ENCODE data around the gene AP2A1. TPM values are rescaled to one million over a fixed set of nuclear protein-coding genes. Genes with fewer than 3 reads are reported as not detected.

Gene AP2A1
- total and polyA plus RNA-seq, 2 donors (not counting 3 experiments of a cell fraction or from before 2014, with no cell fraction given): 108 to 113 TPM

GRCh38 chr19:49799798-49800376, 33.1 kb downstream of the AP2A1 start:
- TF ChIP-seq GATA2 (IDR thresholded peaks at IDR 0.05; ENCODE audit: insufficient read depth, insufficient read length, low read depth, low read length) (no peak), CTCF (IDR thresholded peaks at IDR 0.05; ENCODE audit: extremely low read depth in 1 of 2, insufficient read depth in 1 of 2, low read depth in 1 of 2, low read length in 2 of 2) (peak; percentile 16 to 30)
- no peak for DNase-seq (ENCODE audit: low read depth, low spot score)
- dilution Hi-C loops (cut with MboI; ENCODE audit: extremely low pct_ligation_motif_present, low sequenced_read_pairs) (no loop called here), intact Hi-C loops (cut with micrococcal nuclease) (no loop called here)
- Histone ChIP-seq H3K9me1 (replicated peaks; ENCODE audit: control insufficient read depth, extremely low read depth, insufficient read depth, low read length) (no peaks in the 10 kb centered on the region), H3K27me3 (ENCODE audit: control insufficient read depth in 2 of 2, insufficient read depth in 2 of 2, low read length in 2 of 2) (no peaks in the 10 kb centered on the region), H3K4me2 (ENCODE audit: insufficient read depth, low read length) (no peak overlapping the region), H3K27ac (ENCODE audit: insufficient read depth, low read depth, low read length) (no peak overlapping the region), H3K9ac (replicated peaks; ENCODE audit: extremely low read depth, insufficient read depth, low read length) (no peak overlapping the region), H3K9me3 (replicated peaks; ENCODE audit: control insufficient read depth, insufficient read depth, low read length) (no peaks in the 10 kb centered on the region), H3K4me1 (ENCODE audit: control insufficient read depth, extremely low read depth, insufficient read depth, low read length) (no peaks in the 10 kb centered on the region), H2AFZ (ENCODE audit: low read depth, low read length) (no peak overlapping the region), H3K4me3 (replicated peaks in 1 of 3; ENCODE audit: insufficient read depth in 1 of 3, low read depth in 1 of 3, low read length in 3 of 3) (no peak overlapping the region), H3K79me2 (ENCODE audit: control insufficient read depth, insufficient read depth, low read length) (no peaks in the 10 kb centered on the region), H4K20me1 (replicated peaks; ENCODE audit: control insufficient read depth, extremely low read depth, insufficient read depth, low read length) (no peaks in the 10 kb centered on the region), H3K36me3 (ENCODE audit: control insufficient read depth in 2 of 2, extremely low read depth in 1 of 2, insufficient read depth in 2 of 2, low read length in 2 of 2) (peaks cover 7 to 52% of the 10 kb centered on the region in 2 experiments)
- CTCF ChIA-PET: no interaction called here
- BruUV-seq (replicated peaks): no TSS peak
- FAIRE-seq: no peak
- POLR2A ChIA-PET: interaction anchor here (0.6 kb wide), 1 partner anchor 33 kb away, joined by 3 read pairs; the partner anchor contains the start of gene AP2A1

- no peaks in the 10 kb centered on the region for H3K4me1 ChIP-seq (ENCODE audit: control insufficient read depth, extremely low read depth, insufficient read depth, low read length)
- no peaks in the 10 kb centered on the region for H3K27me3 ChIP-seq (ENCODE audit: control insufficient read depth in 2 of 2, insufficient read depth in 2 of 2, low read length in 2 of 2)
- TF ChIP-seq FOS (IDR thresholded peaks at IDR 0.05; ENCODE audit: borderline replicate concordance, insufficient read depth, low read length): no peak
- no peak for TF ChIP-seq CTCF (IDR thresholded peaks at IDR 0.05; ENCODE audit: extremely low read depth in 1 of 2, insufficient read depth in 1 of 2, low read depth in 1 of 2, low read length in 2 of 2)
- no peak for TF ChIP-seq GATA2 (IDR thresholded peaks at IDR 0.05; ENCODE audit: insufficient read depth, insufficient read length, low read depth, low read length)
- no peak for TF ChIP-seq POLR2AphosphoS5 (IDR thresholded peaks at IDR 0.05; ENCODE audit: insufficient read depth, low read depth, low read length)
- TF ChIP-seq JUN (IDR thresholded peaks at IDR 0.05; ENCODE audit: borderline replicate concordance, insufficient read depth, insufficient read length, low read depth): no peak
- TF ChIP-seq POLR2A (IDR thresholded peaks at IDR 0.05; ENCODE audit: low read depth, low read length): no peak
- no peak for TF ChIP-seq MYC (IDR thresholded peaks at IDR 0.05; ENCODE audit: low read depth, low read length)
- no peak for TF ChIP-seq MAX (IDR thresholded peaks at IDR 0.05; ENCODE audit: insufficient read depth, insufficient read length)
- no peak for TF ChIP-seq EZH2 (IDR thresholded peaks at IDR 0.05; ENCODE audit: borderline replicate concordance, low read depth, low read length, severe bottlenecking)
- H3K9ac ChIP-seq (replicated peaks; ENCODE audit: extremely low read depth, insufficient read depth, low read length): no peak overlapping the region
- no peaks in the 10 kb centered on the region for H3K79me2 ChIP-seq (ENCODE audit: control insufficient read depth, insufficient read depth, low read length)
- CTCF ChIA-PET: interaction anchor here (0.5 kb wide), 1 partner anchor 13 kb away, joined by 3 read pairs; the partner anchor contains the start of gene FUZ
- H3K27ac ChIP-seq (ENCODE audit: insufficient read depth, low read depth, low read length): no peak overlapping the region
- no peaks in the 10 kb centered on the region for H3K9me3 ChIP-seq (replicated peaks; ENCODE audit: control insufficient read depth, insufficient read depth, low read length)
- POLR2A ChIA-PET: interaction anchor here (0.6 kb wide), 1 partner anchor 34 kb away, joined by 3 read pairs; the partner anchor contains the start of gene AP2A1
- intact Hi-C loops (cut with micrococcal nuclease): no loop called here
- H2AFZ ChIP-seq (ENCODE audit: low read depth, low read length): no peak overlapping the region
- H3K4me2 ChIP-seq (ENCODE audit: insufficient read depth, low read length): no peak overlapping the region
- H3K4me3 ChIP-seq (replicated peaks in 1 of 3; ENCODE audit: insufficient read depth in 1 of 3, low read depth in 1 of 3, low read length in 3 of 3): no peak overlapping the region
- BruUV-seq (replicated peaks): no TSS peak
- DNase-seq (ENCODE audit: low read depth, low spot score) (no peak), FAIRE-seq (no peak)
- H3K9me1 ChIP-seq (replicated peaks; ENCODE audit: control insufficient read depth, extremely low read depth, insufficient read depth, low read length): no peaks in the 10 kb centered on the region
- H3K36me3 ChIP-seq (ENCODE audit: control insufficient read depth in 2 of 2, extremely low read depth in 1 of 2, insufficient read depth in 2 of 2, low read length in 2 of 2): peaks cover 7 to 44% of the 10 kb centered on the region in 2 experiments
- no peaks in the 10 kb centered on the region for H4K20me1 ChIP-seq (replicated peaks; ENCODE audit: control insufficient read depth, extremely low read depth, insufficient read depth, low read length)
- dilution Hi-C loops (cut with MboI; ENCODE audit: extremely low pct_ligation_motif_present, low sequenced_read_pairs): no loop called here
Measured at GRCh38 chr19:49800771-49801170, 34.0 kb downstream of the AP2A1 start.
